Naive thymus-derived CD4-positive, alpha-beta T cell (primary cell): ENCODE measurements around the gene SERINC3. TPM values are rescaled to one million over a fixed set of nuclear protein-coding genes. Genes with fewer than 3 reads are reported as not detected.
"Not testable (repeated sequence)": the region's sequence is repeated elsewhere in the genome, so short reads cannot be mapped to it uniquely, and the experiment has no call there.

Experiments used
- ATAC-seq: fragments of 150-1000 bp; cut with Tn5 transposase; 2 replicates; pipeline ENCODE4 v1.10.0; 2021; ENCODE audit warnings: mild to moderate bottlenecking, moderate library complexity
- CTCF ChIA-PET: fragments of 350-600 bp; sonication (Branson Sonifier 250); formaldehyde crosslinking; loops from one replicate; lab custom pipeline; 2021; ENCODE audit warnings: antibody characterized with exemption; lab: Charles Lee
- POLR2A ChIA-PET: fragments of 350-600 bp; sonication (Branson Sonifier 250); formaldehyde crosslinking; loops from one replicate; lab custom pipeline; 2021; ENCODE audit warnings: antibody characterized with exemption, inconsistent platforms; lab: Charles Lee
- DNase-seq, 9 donors: peaks; one replicate each; pipeline versions ENCODE4 v3.0.0 to v3.0.0-alpha.2; 2020 to 2022; ENCODE audit warnings: mixed read lengths in 1 of 9
- H3K27ac ChIP-seq: one replicate; pipeline ENCODE4 v1.7.0; 2013; ENCODE audit warnings: mild to moderate bottlenecking, low read depth, low read length, moderate library complexity
- H3K27me3 ChIP-seq, 2 donors: one replicate each; pipeline ENCODE4 v1.7.0; 2013; ENCODE audit warnings: low read length in 2 of 2, mild to moderate bottlenecking in 2 of 2, moderate library complexity in 2 of 2; ENCODE audit not compliant: control insufficient read depth in 2 of 2, insufficient read depth in 2 of 2
- H3K36me3 ChIP-seq, 3 experiments: 1 replicate in 2 of 3; 2 replicates in 1 of 3; pipeline ENCODE4 v1.7.0; 2013; ENCODE audit warnings: low read length in 3 of 3, mild to moderate bottlenecking in 3 of 3, moderate library complexity in 1 of 3; ENCODE audit not compliant: insufficient read depth in 3 of 3, control insufficient read depth in 2 of 3
- H3K4me1 ChIP-seq, 2 donors: one replicate each; pipeline ENCODE4 v1.7.0; 2013; ENCODE audit warnings: low read length in 2 of 2, mild to moderate bottlenecking in 2 of 2, moderate library complexity in 1 of 2; ENCODE audit not compliant: control insufficient read depth in 2 of 2, insufficient read depth in 2 of 2
- H3K4me3 ChIP-seq: 2 replicates; pipeline ENCODE4 v1.7.0; 2013; ENCODE audit warnings: mild to moderate bottlenecking, low read length
- H3K9me3 ChIP-seq, 3 experiments: 1 replicate in 2 of 3; 2 replicates in 1 of 3; pipeline ENCODE4 v1.7.0; 2013; ENCODE audit warnings: low read length in 3 of 3; ENCODE audit not compliant: control insufficient read depth in 2 of 3
- H3K27ac Mint-ChIP-seq, 9 donors: one replicate each; pipeline ENCODE4 v1.8.0; 2020 to 2022; ENCODE audit warnings: mixed read lengths in 9 of 9, mild to moderate bottlenecking in 8 of 9, moderate library complexity in 5 of 9, inconsistent platforms in 2 of 9
- H3K27me3 Mint-ChIP-seq, 5 donors: one replicate each; pipeline ENCODE4 v1.8.0; 2021 to 2022; ENCODE audit warnings: mixed read lengths in 5 of 5, mild to moderate bottlenecking in 1 of 5
- H3K36me3 Mint-ChIP-seq, 5 donors: one replicate each; pipeline ENCODE4 v1.8.0; 2020 to 2022; ENCODE audit warnings: mixed read lengths in 5 of 5, mild to moderate bottlenecking in 3 of 5, inconsistent platforms in 1 of 5
- H3K4me1 Mint-ChIP-seq, 7 donors: one replicate each; pipeline ENCODE4 v1.8.0; 2020 to 2022; ENCODE audit warnings: mixed read lengths in 7 of 7, mild to moderate bottlenecking in 3 of 7, inconsistent platforms in 1 of 7
- H3K4me3 Mint-ChIP-seq, 10 donors: one replicate each; pipeline ENCODE4 v1.8.0; 2020 to 2022; ENCODE audit warnings: mild to moderate bottlenecking in 10 of 10, mixed read lengths in 10 of 10, moderate library complexity in 6 of 10, inconsistent platforms in 2 of 10
- H3K9me3 Mint-ChIP-seq, 11 donors: one replicate each; pipeline ENCODE4 v1.8.0; 2020 to 2022; ENCODE audit warnings: mixed read lengths in 11 of 11, mild to moderate bottlenecking in 4 of 11, inconsistent platforms in 1 of 11, moderate library complexity in 1 of 11
- intact Hi-C, 2 donors: fragments of 100-400 bp; cut with micrococcal nuclease; formaldehyde crosslinking; loops; one replicate each; pipeline ENCODE4 v1.15.1; 2023
- polyA plus RNA-seq, 2 donors: library from polyadenylated mRNA; unstranded; fragments of 300-500 nt; fragmentation: Illumina TruSeq; gene quantifications; one replicate each; pipeline ENCODE4 v1.2.3, GENCODE V29; 2021
- total RNA-seq, 6 experiments: library from RNA in 5 of 6; stranded (reverse) in 5 of 6; gene quantifications; 1 replicate in 5 of 6; 2 replicates in 1 of 6; pipeline ENCODE4 v1.2.3 and lab custom pipeline; 2021 to 2026

The SERINC3 gene
- total and polyA plus RNA-seq, 7 experiments from 2014 or later: 59.7 to 199 (median 82.7) TPM

- peaks cover 0 to 24% (median 8%) of the 10 kb centered on the region in 3 experiments for H3K36me3 ChIP-seq
- ATAC-seq: no peak
- no peak overlapping the region for H3K27ac ChIP-seq
- POLR2A ChIA-PET: no interaction called here
- Mint-ChIP-seq H3K27ac (peak overlapping the region in 8 of 9 donors; percentile 30 to 74 (median 52)), H3K36me3 (peaks cover 3 to 19% (median 10%) of the 10 kb centered on the region in 5 donors), H3K4me3 (peak overlapping the region in 1 of 10 donors; percentile 11), H3K27me3 (no peaks in the 10 kb centered on the region), H3K4me1 (peaks cover 17 to 51% (median 31%) of the 10 kb centered on the region in 7 donors), H3K9me3 (no peaks in the 10 kb centered on the region)
- CTCF ChIA-PET: interaction anchor here (0.8 kb wide), 1 partner anchor 131 kb away, joined by 4 read pairs; no protein-coding TSS in a partner anchor
- H3K4me1 ChIP-seq: peaks cover 12 to 17% of the 10 kb centered on the region in 2 donors
- H3K9me3 ChIP-seq: no peaks in the 10 kb centered on the region
- DNase-seq: no peak
- H3K27me3 ChIP-seq: no peaks in the 10 kb centered on the region
- intact Hi-C loops: loop anchor here (5.0 kb wide), 5 partner anchors 91 to 399 kb away; partner anchors contain the start of gene FITM2 (in 1 of the 2)
- no peak overlapping the region for H3K4me3 ChIP-seq
Measured at GRCh38 chr20:44478206-44478605, 43.7 kb downstream of the SERINC3 start.

GRCh38 chr20:44477151-44477550 is 44.7 kb downstream of the SERINC3 start:
- peak overlapping the region; percentile 45 for H3K27ac ChIP-seq
- H3K4me3 ChIP-seq: no peak overlapping the region
- peak overlapping the region in 8 of 10 donors; percentile 37 to 96 (median 87) for H3K4me3 Mint-ChIP-seq
- peak overlapping the region in 7 of 9 donors; percentile 3 to 97 (median 90) for H3K27ac Mint-ChIP-seq
- H3K9me3 Mint-ChIP-seq: no peaks in the 10 kb centered on the region
- H3K36me3 ChIP-seq: peaks cover 0 to 24% (median 8%) of the 10 kb centered on the region in 3 experiments
- H3K36me3 Mint-ChIP-seq: peaks cover 2 to 16% (median 10%) of the 10 kb centered on the region in 5 donors
- ChIA-PET POLR2A (interaction anchor here (0.6 to 1.3 kb wide), 2 partner anchors 44 to 265 kb away, joined by 4 to 5 read pairs; partner anchors contain the start of gene SERINC3), CTCF (interaction anchor here (0.7 kb wide), 1 partner anchor 753 kb away, joined by 5 read pairs; no protein-coding TSS in a partner anchor)
- H3K4me1 ChIP-seq: peaks cover 12 to 17% of the 10 kb centered on the region in 2 donors
- intact Hi-C loops: loop anchor here (5.0 kb wide), 5 partner anchors 90 to 400 kb away; partner anchors contain the start of gene FITM2 (in 1 of the 2)
- peaks cover 17 to 51% (median 31%) of the 10 kb centered on the region in 7 donors for H3K4me1 Mint-ChIP-seq
- no peak for DNase-seq
- ATAC-seq: no peak
- no peaks in the 10 kb centered on the region for H3K27me3 Mint-ChIP-seq
- no peaks in the 10 kb centered on the region for H3K9me3 ChIP-seq
- H3K27me3 ChIP-seq: no peaks in the 10 kb centered on the region

GRCh38 chr20:44475694-44476560 is 45.9 kb downstream of the SERINC3 start, which contains the start of gene TTPAL:
TTPAL (plus strand) TSS chr20:44475874; CDS start chr20:44480000, 4,126 bp downstream.
- Mint-ChIP-seq H3K4me3 (peak within 1 kb of the TSS; percentile 87 to 96 (median 91)), H3K9me3 (no peaks in the 10 kb centered on the region), H3K27me3 (no peaks in the 10 kb centered on the region), H3K4me1 (peaks cover 14 to 43% (median 31%) of the 10 kb centered on the region in 7 donors), H3K36me3 (peaks cover 0 to 4% (median 2%) of the 10 kb centered on the region in 5 donors), H3K27ac (peak within 1 kb of the TSS; percentile 86 to 97 (median 94))
- peaks cover 12 to 17% of the 10 kb centered on the region in 2 donors for H3K4me1 ChIP-seq
- peak within 1 kb of the TSS; percentile 97 for H3K27ac ChIP-seq
- POLR2A ChIA-PET: interaction anchor here (0.6 to 1.8 kb wide), 20 partner anchors 9 to 405 kb away, joined by 3 to 9 read pairs (median 4); partner anchors contain the start of gene SERINC3
- no peaks in the 10 kb centered on the region for H3K9me3 ChIP-seq
- H3K27me3 ChIP-seq: no peaks in the 10 kb centered on the region
- CTCF ChIA-PET: interaction anchor here (0.9 to 1.6 kb wide), 4 partner anchors 9 to 259 kb away, joined by 3 to 5 read pairs (median 4); no protein-coding TSS in a partner anchor
- intact Hi-C loops: loop anchor here (1.0 to 5.0 kb wide), 10 partner anchors 45 to 401 kb away; partner anchors contain the start of genes FITM2 (in 1 of the 2) and SERINC3 (in 1 of the 2)
- peak within 1 kb of the TSS; percentile 65 for H3K4me3 ChIP-seq
- DNase-seq: peak; percentile 83 to 95 (median 89)
- peaks cover 0 to 18% (median 6%) of the 10 kb centered on the region in 3 experiments for H3K36me3 ChIP-seq
- peak; percentile 98 for ATAC-seq

- peaks cover 14 to 39% (median 31%) of the 10 kb centered on the region in 7 donors for H3K4me1 Mint-ChIP-seq
- intact Hi-C loops: loop anchor here (1.0 to 5.0 kb wide), 10 partner anchors 46 to 402 kb away; partner anchors contain the start of genes FITM2 (in 1 of the 2) and SERINC3 (in 1 of the 2)
- peaks cover 12 to 17% of the 10 kb centered on the region in 2 donors for H3K4me1 ChIP-seq
- DNase-seq (no peak), ATAC-seq (no peak)
- ChIA-PET CTCF (interaction anchor here (0.9 to 1.6 kb wide), 4 partner anchors 9 to 258 kb away, joined by 3 to 5 read pairs (median 4); no protein-coding TSS in a partner anchor), POLR2A (interaction anchor here (0.6 to 1.8 kb wide), 17 partner anchors 10 to 405 kb away, joined by 3 to 9 read pairs (median 3); partner anchors contain the start of gene SERINC3)
- peak overlapping the region; percentile 97 for H3K27ac ChIP-seq
- H3K36me3 Mint-ChIP-seq: peaks cover 0 to 1% (median 0%) of the 10 kb centered on the region in 5 donors
- no peaks in the 10 kb centered on the region for H3K27me3 ChIP-seq
- H3K27me3 Mint-ChIP-seq: no peaks in the 10 kb centered on the region
- peak overlapping the region; percentile 87 to 96 (median 91) for H3K4me3 Mint-ChIP-seq
- H3K36me3 ChIP-seq: peaks cover 0 to 12% (median 0%) of the 10 kb centered on the region in 3 experiments
- H3K9me3 Mint-ChIP-seq: no peaks in the 10 kb centered on the region
- H3K27ac Mint-ChIP-seq: peak overlapping the region; percentile 86 to 97 (median 94)
- H3K9me3 ChIP-seq: no peaks in the 10 kb centered on the region
- H3K4me3 ChIP-seq: peak overlapping the region; percentile 65
Measured at GRCh38 chr20:44475372-44475693, 46.5 kb downstream of the SERINC3 start.

- CTCF ChIA-PET: interaction anchor here (0.9 kb wide), 1 partner anchor 254 kb away, joined by 3 read pairs; no protein-coding TSS in a partner anchor
- POLR2A ChIA-PET: interaction anchor here (0.6 kb wide), 1 partner anchor 81 kb away, joined by 3 read pairs; no protein-coding TSS in a partner anchor
Measured at GRCh38 chr20:44472283-44472682, 49.6 kb downstream of the SERINC3 start.

GRCh38 chr20:44471481-44471882 is 50.4 kb downstream of the SERINC3 start:
- Mint-ChIP-seq H3K4me1 (peaks cover 8 to 22% (median 19%) of the 10 kb centered on the region in 7 donors), H3K4me3 (no peak overlapping the region), H3K9me3 (no peaks in the 10 kb centered on the region), H3K36me3 (no peaks in the 10 kb centered on the region), H3K27ac (no peak overlapping the region), H3K27me3 (peaks cover 0 to 3% (median 0%) of the 10 kb centered on the region in 5 donors)
- Histone ChIP-seq H3K4me3 (no peak overlapping the region), H3K4me1 (peaks cover 8 to 12% of the 10 kb centered on the region in 2 donors), H3K27me3 (no peaks in the 10 kb centered on the region), H3K27ac (no peak overlapping the region), H3K9me3 (no peaks in the 10 kb centered on the region), H3K36me3 (peaks cover 0 to 5% (median 0%) of the 10 kb centered on the region in 3 experiments)
- no peak for ATAC-seq
- ChIA-PET POLR2A (no interaction called here), CTCF (interaction anchor here (0.9 kb wide), 1 partner anchor 253 kb away, joined by 3 read pairs; no protein-coding TSS in a partner anchor)
- DNase-seq: no peak
- intact Hi-C loops: no loop called here

More at GRCh38 chr20:44472283-44472682, 49.6 kb downstream of the SERINC3 start:
- DNase-seq, H3K36me3 ChIP-seq, H3K9me3 ChIP-seq, H3K27me3 ChIP-seq, H3K27ac Mint-ChIP-seq, ATAC-seq, H3K36me3 Mint-ChIP-seq, H3K4me3 Mint-ChIP-seq, H3K27me3 Mint-ChIP-seq, H3K27ac ChIP-seq, intact Hi-C loops, H3K4me3 ChIP-seq, H3K9me3 Mint-ChIP-seq: not testable (repeated sequence)
- H3K4me1 ChIP-seq: peaks cover 12 to 17% of the 10 kb centered on the region in 2 donors
- peaks cover 13 to 30% (median 27%) of the 10 kb centered on the region in 7 donors for H3K4me1 Mint-ChIP-seq
